HG03469 (cell line): Measurements from ENCODE around the gene RNF123.

ENCODE experiments used
- ATAC-seq: cut with Tn5 transposase; IDR thresholded peaks from one replicate; pipeline ENCODE4 v1.9.1; 2021; ENCODE audit warnings: mild to moderate bottlenecking, moderate library complexity, moderate number of reproducible peaks; ENCODE audit not compliant: unreplicated experiment

RNF123 gene

DNA sequence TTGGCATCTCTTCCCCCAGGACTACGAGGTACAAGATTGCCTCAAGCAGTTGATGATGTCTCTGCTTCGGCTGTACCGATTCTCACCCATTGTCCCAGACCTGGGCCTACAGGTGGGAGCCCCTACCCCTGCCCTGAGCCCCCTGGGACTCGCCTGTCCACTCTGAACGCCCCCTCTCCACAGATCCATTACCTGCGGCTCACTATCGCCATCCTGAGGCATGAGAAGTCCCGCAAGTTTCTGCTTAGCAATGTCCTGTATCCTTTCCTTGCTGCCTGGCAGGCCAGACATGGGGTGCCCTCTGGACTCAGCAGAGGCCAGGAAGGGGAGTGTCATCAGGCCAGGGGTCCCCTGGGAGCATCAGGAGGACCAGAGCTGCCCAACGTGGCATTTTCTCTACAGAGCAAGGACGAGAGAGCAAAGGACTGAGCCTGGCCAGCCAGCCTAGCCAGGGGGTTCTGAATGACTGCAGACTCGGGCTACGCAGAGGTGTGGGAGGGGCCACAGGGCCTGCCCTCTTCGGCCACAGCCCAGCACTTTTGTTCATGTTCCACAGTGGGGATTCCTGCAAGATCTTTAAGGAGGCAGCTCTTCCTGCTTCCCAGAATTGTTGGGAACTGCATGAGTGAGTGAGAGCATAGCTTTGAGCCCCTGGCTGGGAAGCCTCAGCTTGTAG lies 11.2 kb downstream of the RNF123 start:
- no peak for ATAC-seq

DNA sequence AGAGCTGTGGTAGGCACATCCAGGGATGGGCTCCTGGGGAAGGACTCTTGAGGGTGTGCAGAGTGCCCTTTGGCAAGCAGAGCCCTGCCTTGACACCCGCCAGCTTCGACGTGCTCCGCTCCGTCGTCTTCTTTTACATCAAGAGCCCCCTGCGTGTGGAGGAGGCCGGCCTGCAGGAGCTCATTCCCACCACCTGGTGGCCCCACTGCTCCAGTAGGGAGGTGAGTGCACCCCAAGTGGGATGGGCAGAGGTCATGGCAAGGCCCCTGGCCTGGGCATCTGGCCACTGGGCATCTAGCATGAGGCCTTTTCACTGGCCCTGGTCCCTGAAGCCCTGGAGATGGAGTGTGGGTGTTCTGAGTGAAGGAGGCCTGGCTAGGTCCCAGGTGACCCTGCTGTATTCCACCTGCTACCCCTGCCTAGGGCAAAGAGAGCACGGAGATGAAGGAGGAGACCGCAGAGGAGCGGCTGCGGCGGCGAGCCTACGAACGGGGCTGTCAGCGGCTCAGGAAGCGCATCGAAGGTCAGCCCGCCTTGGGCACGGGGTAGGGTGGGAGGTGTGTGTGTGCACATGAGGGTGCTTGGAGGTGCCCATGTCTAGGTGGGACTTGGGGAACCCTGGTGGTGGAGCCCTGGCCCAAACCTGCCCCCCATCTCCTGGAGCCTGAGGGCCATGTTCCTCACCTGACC lies 12.2 kb downstream of the RNF123 start:
- no peak for ATAC-seq

DNA sequence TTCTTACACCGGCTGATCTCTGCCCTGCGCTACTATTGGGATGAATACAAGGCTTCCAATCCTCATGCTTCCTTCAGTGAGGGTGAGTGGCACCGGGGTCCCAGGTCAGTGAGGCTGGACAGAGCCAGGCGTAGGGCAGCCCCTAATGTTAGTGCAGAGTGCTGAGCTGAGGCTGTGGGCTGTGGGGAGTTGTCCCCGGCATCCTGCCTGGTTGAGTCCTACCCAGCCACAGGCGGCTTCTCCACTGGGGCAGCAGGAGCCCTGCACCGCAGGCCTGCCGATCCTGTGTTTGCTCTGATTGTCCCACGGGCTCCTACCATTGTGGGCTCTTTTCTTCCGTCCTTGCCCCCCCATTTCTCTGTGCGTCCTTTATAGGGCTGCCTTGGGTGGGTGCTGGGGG lies 13.3 kb downstream of the RNF123 start:
- ATAC-seq, result no peak

DNA sequence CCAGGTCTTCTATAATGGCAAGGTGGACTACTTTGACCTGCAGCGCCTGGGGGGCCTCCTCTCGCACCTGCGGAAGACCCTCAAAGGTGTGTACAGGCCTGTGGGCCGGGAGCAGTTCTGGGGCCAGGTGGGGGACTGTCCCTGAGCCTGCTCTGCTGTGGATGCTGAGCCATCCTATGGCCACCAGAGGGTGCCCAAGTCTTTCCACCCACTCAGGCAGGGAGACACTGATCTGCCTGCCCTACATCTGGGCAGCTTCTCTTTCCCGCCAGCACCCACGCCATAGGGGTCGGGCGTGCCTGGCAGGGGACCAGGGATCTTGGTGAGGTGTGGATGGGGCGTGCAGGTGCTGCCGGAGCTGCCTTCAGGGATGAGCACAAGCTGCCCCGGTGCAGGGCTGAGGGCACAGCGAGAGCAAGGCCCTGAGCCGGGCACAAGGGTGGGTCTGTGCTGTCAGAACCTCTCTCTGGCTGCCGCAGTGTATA lies 14.1 kb downstream of the RNF123 start:
- no peak for ATAC-seq

DNA sequence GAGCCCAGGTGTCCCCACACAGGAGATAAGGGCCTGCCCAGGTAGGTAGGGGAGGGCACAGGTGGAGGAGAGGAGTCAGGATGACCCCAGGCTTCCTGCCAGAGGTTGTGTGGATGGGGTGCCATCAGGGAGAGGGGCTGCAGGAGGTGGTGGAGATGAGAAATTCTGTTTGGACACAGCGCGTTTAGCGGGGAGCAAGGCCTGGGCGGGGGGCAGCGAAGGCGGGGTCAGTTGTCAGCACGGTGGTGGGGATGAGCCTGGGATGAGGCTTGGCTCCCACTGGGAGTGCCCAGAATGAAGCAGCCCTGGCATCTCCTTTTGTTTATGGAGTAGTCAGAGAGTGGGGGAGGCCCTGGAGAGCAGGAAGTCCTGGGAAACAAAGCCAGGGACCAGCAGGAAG lies 14.6 kb downstream of the RNF123 start:
- ATAC-seq, result no peak

DNA sequence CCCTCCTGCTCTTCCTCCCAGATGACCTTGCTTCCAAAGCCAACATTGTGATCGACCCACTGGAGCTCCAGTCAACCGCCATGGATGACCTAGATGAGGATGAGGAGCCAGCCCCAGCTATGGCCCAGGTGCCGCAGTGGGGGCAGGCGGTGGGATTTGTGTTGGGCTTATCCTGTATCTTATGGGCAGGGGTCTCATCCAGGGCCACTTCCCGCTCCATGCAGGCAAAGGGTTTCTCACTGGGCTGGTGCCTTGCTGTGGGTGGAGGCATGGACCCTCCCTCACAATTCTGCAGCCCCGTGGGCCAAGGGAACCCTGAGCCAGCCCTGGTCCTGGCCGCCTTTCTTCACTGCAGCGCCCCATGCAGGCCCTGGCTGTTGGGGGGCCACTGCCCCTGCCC lies 15.3 kb downstream of the RNF123 start:
- ATAC-seq, result no peak

DNA sequence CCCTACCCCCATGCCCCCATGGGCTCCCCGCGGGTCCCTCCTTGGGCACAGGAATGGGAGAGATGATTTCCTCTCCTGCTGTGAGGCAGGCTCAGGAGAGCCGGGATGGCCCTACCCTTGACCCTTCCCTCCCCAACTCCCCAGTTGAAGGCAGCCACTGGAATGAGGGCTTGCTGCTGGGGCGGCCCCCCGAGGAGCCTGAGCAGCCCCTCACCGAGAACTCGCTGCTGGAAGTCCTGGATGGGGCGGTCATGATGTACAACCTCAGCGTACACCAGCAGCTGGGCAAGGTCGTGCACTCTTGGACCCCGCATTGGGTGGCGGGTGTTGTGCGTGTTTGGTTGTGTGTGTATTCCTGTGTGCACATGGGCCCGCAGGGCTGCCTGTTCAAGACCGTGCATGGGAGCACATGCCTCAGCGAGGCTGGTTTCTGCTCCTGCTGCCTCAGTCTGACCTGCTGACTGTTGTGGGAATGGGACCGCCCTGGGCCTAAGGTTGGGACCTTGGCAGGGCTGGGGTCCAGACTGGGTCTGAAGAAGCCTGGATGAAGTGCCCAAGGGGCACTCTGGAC lies 16.1 kb downstream of the RNF123 start:
- ATAC-seq, result no peak

DNA sequence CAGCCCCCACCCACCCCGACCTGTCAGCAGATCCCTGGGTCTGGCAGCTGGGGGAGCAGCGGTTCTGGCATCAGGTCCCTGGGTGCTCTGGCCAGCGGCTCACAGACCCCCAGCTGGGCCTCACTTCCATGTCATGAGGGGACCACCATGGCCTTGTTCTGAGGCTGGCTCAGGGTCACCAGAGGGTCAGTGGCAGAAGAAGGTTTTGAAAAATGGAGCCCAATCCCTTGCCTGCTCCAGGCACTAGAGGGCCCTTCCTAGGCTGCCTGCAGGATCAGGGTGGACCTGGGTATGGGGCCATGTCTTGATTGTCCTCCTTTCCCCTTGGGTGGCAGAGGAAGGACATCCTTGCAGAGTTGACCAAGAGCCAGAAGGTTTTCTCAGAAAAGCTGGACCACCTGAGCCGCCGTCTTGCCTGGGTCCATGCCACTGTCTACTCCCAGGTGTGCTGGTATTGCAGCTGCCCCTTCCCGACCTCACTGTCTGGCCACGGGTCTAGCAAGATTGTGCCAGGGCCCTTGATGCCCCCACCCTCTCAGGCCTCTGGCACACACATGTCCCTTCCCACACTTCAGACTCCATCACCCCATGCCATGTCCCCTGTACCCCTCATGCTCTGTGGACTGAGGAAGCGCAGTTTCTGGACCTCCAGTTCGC lies 17.2 kb downstream of the RNF123 start:
- ATAC-seq, result no peak

DNA sequence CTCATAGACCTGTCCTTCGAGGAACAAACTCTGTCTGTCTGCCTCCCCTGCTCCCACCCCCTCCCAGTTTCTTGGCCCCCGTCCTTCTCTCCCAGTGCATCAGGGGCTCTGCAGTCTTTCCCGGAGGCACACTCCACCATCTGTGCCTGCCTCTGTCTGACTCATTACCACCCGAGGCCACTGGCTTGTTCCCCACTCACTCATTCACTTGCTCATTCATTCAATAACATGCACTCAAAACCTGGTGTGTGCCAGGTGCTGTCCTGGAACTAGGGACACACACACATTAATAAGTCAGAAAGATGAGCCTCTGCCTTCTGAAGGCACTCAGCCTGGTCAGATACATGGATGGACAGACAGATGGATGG lies 17.7 kb downstream of the RNF123 start:
- no peak for ATAC-seq

DNA sequence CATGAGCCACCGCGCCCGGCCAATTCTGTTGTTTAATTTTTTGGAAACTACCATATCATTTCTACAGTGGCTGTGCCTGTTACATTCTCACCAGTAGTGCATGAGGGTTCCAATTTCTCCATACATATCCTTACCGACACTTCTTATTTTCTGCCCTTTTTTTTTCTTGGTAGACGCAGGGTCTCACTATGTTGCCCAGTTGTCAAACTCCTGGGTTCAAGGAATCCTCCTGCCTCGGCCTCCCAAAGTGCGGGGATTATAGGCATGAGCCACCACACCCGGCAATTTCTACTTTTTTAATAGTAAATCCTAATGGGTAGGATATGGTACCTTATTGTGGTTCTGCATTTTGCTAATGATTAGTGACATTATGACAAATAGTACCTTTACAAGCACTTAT lies 20.5 kb downstream of the RNF123 start:
- no peak for ATAC-seq

DNA sequence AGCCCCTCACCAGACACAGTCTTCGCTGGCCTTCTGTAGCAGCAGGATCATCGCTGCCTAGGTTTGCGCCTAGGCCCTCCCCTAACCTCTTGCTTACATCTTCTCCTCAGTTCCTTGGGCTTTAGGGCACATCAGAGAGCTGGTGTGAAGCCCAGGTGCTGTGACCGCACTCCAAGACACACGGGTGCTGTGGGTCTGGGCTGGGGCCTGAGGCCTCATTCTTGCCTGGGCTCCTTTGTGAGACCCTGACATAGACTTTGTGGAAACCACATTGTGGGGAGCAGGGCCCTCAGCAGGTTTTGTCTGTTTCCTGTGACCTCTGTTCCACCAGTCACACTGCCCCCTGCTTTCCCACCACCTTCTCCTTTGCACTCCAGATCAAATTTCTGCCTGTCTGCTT lies 22.1 kb downstream of the RNF123 start:
- no peak for ATAC-seq

DNA sequence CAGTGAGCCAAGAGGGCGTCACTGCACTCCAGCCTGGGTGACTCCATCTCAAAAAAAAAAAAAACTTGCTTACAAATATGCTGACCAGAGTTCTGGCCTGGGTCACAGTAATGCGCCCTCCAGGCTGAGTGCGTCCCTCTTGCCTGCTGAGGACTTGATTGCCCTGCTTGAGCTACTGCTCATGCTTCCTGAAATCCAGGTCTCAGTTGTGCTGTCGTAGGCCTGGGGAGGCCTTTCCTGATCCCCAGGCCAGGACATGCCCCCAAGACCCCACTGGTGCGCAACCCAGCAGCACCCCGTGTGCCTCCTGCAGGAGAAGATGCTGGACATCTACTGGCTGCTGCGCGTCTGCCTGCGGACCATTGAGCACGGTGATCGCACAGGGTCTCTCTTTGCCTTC lies 22.8 kb downstream of the RNF123 start:
- no peak for ATAC-seq

DNA sequence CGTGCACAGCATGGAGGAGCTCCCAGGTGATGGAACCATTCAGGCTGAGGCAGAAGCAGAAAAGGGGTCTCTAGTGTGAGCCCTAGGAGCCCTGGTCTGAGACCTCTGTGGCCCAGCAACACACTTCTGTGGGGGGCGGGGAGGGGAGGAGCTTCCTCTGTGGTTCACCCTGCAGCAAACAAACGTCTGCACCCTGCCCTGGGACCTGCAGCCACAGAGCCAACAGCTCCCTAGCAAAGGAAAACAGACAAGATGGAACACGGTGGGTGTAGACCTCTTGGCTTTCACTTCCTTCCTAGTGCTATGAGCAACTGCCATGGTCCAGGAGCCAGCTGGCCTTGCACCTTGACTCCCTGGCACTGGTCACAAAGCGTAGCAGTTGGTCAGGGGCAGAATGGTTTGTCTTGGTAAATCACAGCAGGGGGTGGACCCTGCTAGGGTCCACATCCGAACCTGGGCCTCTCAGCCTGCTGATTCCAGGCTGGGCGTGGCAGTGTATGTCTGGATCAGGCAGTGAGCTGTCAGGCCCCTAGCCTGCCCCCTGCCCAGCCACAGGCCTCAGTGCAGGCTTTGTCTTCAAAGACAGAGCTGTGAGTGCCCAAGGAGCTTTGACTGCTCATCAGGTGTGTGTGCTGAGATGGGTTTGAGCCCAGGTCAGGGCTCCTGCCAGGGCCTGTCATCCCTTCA lies 23.4 kb downstream of the RNF123 start:
- no peak for ATAC-seq

DNA sequence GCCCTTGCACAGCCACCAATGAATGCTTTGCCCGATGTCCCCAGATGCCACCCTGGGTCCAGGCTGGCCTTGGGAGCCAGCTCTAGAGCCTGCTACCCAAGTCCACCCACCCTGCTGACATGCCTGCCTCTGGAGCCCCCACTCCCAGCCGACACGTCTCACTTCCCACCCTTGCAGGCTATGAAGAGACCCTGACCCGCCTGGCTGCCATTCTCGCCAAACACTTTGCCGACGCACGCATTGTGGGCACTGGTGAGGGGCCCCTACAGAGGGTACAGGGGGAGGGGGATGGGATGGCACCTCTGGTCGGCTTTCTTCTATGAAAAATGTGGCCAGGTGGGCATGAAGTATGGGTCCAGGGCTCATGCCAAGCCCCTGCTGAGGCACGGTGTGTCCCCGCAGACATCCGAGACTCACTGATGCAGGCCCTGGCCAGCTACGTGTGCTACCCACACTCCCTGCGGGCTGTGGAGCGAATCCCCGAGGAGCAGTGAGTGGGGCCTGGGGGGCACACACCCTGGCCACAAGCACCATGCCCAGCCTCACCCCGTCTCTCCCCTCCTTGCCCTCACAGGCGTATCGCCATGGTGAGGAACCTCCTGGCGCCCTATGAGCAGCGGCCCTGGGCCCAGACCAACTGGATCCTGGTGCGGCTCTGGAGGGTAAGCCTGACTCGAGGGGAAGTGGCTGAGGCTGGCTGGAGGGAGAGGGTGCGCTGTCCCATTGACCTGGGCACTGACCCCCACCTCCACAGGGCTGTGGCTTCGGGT lies 24.2 kb downstream of the RNF123 start:
- ATAC-seq, result no peak

DNA sequence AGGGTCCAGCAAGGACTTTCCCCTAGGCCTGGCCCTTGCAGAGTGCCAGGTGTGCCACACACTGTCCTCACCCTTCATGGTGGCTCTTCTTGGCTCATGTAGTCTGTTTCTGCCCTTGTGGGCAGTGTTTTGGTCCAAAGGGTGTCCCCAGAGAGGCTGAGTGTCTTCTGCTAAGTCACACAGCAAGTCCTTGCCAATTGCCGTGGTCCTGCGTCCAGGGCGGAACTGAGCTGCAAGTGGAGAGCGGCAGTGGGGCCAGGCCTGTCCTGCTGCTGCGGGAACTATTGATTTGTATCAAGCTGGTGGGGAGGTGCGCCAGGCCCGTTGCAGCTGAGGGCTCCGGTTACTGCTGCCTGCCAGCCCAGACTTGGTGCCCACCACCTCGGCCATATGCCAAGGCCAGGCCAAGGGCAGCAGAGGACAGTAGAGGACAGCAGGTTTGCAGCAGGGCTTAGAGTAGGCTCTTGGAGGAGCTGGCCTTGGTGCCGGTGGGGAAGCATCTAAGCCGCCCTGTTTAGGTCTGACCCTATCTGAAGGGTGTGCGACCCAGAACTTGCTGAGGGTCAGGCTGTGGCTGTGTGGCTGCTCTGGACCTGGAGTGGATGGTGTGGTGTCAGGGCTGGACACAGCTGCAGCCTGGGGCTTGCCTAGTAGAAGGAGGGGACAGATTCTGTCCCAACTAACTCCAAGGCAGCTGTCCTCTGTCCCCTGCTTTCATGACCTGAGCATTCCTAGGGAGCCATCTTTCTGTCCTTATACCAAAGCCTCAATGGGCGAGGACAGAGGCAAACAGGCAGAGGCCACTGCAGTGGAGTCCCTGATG lies 25.6 kb downstream of the RNF123 start:
- no peak for ATAC-seq

DNA sequence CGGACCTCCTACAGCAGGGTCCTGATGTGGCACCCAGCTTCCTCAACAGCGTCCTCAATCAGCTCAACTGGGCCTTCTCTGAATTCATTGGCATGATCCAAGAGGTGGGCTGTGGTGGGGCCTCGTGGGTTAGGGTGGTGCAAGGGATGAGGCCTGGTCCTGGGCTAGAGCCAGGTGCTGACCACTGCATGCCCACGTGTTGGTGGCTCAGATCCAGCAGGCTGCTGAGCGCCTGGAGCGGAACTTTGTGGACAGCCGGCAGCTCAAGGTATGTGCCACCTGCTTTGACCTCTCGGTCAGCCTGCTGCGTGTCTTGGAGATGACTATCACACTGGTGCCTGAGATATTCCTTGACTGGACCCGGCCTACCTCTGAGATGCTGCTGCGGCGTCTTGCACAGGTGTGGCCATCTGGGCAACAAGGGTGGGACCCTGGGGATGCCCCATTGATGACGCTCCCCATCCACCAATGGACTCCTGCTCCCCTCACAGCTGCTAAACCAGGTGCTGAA lies 26.3 kb downstream of the RNF123 start:
- ATAC-seq, result no peak

DNA sequence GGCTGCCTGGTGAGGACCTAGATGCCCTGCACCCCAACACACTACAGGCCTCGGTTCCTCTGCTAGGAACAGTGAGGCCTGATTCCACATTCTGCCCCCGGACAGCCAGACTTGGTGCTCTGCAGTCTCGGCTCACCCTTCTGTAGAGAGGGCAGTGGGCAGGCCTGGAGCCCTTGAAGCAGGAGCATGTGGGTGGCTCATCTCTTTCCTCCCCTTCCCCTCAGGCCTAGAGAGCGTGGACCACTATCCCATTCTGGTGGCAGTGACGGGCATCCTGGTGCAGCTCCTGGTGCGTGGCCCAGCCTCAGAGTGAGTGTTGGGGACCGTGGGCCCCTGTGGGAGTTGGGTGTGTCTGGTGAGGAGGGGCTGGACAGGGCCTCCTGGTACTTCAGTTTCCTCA lies 26.8 kb downstream of the RNF123 start:
- no peak for ATAC-seq

DNA sequence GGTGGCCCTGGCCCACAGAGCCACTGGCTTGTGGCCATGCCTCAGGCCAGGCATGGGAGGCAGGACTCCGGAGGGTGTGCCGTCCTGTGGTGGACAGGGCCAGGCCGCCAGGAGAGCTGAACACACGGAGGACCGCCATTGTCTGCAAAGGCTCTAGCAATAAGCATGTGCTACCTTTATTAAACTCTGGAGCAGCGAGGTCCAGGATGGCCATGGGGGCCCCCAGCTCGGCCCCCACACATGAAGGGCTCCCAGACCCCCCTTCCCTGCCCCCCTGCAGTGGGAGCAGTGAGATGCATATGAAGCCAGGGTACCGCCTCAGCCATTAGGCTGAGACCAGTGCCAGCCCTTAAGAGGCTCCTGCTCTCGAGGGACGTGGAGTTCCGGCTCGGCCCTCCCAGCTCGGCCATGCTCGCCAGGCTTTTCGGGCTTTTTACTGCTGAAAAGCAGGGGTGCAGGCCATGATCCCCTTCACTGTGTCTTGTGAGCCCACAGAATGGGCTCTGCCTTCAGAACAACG lies 27.4 kb downstream of the RNF123 start:
- ATAC-seq, result no peak
